H54 (cell line): ENCODE data around the gene DCC.

ENCODE experiments used
- DNase-seq: peaks from one replicate; pipeline ENCODE4 v3.0.0; 2011; ENCODE audit warnings: low spot score, mixed read lengths; ENCODE audit not compliant: insufficient read length
- FAIRE-seq: peaks from 3 replicates; lab custom pipeline; 2011; peaks lifted over from hg19 to GRCh38; lab: Jason Lieb, UNC
- POLR2A ChIP-seq: IDR thresholded peaks from 2 replicates; pipeline ENCODE4 v1.6.1; 2011; ENCODE audit warnings: low read depth, mild to moderate bottlenecking, low read length

The DCC gene

GRCh38 chr18:52370841-52371240 is 30.8 kb downstream of the DCC start:
- FAIRE-seq (no peak), DNase-seq (no peak)
- no peak for TF ChIP-seq POLR2A

GRCh38 chr18:52376104-52376503 is 36.1 kb downstream of the DCC start:
- DNase-seq (no peak), FAIRE-seq (no peak)
- TF ChIP-seq POLR2A: no peak

- DNase-seq: no peak
- FAIRE-seq: no peak
Measured at GRCh38 chr18:52377094-52377493, 37.1 kb downstream of the DCC start.

GRCh38 chr18:52386306-52386705 is 46.3 kb downstream of the DCC start:
- DNase-seq (no peak), FAIRE-seq (no peak)
- TF ChIP-seq POLR2A: no peak

More at GRCh38 chr18:52377094-52377493, 37.1 kb downstream of the DCC start:
- TF ChIP-seq POLR2A: no peak

GRCh38 chr18:52387175-52387574 is 47.2 kb downstream of the DCC start:
- DNase-seq (no peak), FAIRE-seq (no peak)
- TF ChIP-seq POLR2A: no peak

GRCh38 chr18:52391810-52392559 is 52.0 kb downstream of the DCC start:
- no peak for TF ChIP-seq POLR2A
- no peak for FAIRE-seq
- DNase-seq: no peak

GRCh38 chr18:52394602-52395001 is 54.6 kb downstream of the DCC start:
- no peak for FAIRE-seq
- TF ChIP-seq POLR2A: no peak
- DNase-seq: no peak

GRCh38 chr18:52395146-52395852 is 55.3 kb downstream of the DCC start:
- FAIRE-seq: no peak
- TF ChIP-seq POLR2A: no peak
- DNase-seq: no peak

- TF ChIP-seq POLR2A: no peak
- FAIRE-seq (no peak), DNase-seq (no peak)
Measured at GRCh38 chr18:52401236-52401635, 61.2 kb downstream of the DCC start.

GRCh38 chr18:52402814-52403213 is 62.8 kb downstream of the DCC start:
- DNase-seq (no peak), FAIRE-seq (no peak)
- no peak for TF ChIP-seq POLR2A

GRCh38 chr18:52403291-52404021 is 63.5 kb downstream of the DCC start:
- DNase-seq (no peak), FAIRE-seq (no peak)
- TF ChIP-seq POLR2A: no peak

GRCh38 chr18:52408800-52409302 is 68.9 kb downstream of the DCC start:
- no peak for DNase-seq
- no peak for TF ChIP-seq POLR2A
- FAIRE-seq: no peak

- DNase-seq (no peak), FAIRE-seq (no peak)
- no peak for TF ChIP-seq POLR2A
Measured at GRCh38 chr18:52409727-52410126, 69.7 kb downstream of the DCC start.

- DNase-seq (no peak), FAIRE-seq (no peak)
- no peak for TF ChIP-seq POLR2A
Measured at GRCh38 chr18:52415131-52415530, 75.1 kb downstream of the DCC start.
